GM18498 (cell line): ENCODE results near the gene HRH2.
A peak's percentile ranks its signal among the peaks of the same experiment; 100 is the strongest.
"Not testable (repeated sequence)": the region's sequence is repeated elsewhere in the genome, so short reads cannot be mapped to it uniquely, and the experiment has no call there.

Experiments used
- ATAC-seq: cut with Tn5 transposase; IDR thresholded peaks from one replicate; pipeline ENCODE4 v1.9.1; 2021; ENCODE audit warnings: mild to moderate bottlenecking, moderate library complexity; ENCODE audit not compliant: unreplicated experiment

The HRH2 gene

DNA sequence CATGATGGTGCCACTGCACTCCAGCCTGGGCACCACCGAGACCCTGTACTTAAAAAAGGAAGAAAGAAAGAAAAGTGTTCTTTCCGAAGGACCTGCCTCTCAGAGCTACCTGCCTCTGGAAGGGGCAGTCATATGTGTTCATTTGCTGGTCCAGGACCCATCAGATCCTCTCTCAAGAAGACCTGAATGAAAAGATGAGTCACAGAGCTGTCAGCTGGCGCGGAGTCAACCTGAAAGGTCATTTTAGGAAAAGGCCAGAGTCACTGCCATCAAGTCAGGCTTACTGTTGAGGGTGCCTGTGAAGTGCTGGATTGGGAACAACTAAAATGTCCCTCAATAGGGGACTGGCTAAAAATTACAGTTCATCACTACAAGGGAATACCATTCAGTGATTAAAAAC, 14.9 kb upstream of the HRH2 start:
- no peak for ATAC-seq

- ATAC-seq, result no peak
Observed at GRCh38 chr5:175646251-175646650, 11.6 kb upstream of the HRH2 start.

GRCh38 chr5:175649967-175650366, 7.9 kb upstream of the HRH2 start:
- no peak for ATAC-seq

GRCh38 chr5:175650430-175651205, 7.3 kb upstream of the HRH2 start:
- not testable (repeated sequence) for ATAC-seq

DNA sequence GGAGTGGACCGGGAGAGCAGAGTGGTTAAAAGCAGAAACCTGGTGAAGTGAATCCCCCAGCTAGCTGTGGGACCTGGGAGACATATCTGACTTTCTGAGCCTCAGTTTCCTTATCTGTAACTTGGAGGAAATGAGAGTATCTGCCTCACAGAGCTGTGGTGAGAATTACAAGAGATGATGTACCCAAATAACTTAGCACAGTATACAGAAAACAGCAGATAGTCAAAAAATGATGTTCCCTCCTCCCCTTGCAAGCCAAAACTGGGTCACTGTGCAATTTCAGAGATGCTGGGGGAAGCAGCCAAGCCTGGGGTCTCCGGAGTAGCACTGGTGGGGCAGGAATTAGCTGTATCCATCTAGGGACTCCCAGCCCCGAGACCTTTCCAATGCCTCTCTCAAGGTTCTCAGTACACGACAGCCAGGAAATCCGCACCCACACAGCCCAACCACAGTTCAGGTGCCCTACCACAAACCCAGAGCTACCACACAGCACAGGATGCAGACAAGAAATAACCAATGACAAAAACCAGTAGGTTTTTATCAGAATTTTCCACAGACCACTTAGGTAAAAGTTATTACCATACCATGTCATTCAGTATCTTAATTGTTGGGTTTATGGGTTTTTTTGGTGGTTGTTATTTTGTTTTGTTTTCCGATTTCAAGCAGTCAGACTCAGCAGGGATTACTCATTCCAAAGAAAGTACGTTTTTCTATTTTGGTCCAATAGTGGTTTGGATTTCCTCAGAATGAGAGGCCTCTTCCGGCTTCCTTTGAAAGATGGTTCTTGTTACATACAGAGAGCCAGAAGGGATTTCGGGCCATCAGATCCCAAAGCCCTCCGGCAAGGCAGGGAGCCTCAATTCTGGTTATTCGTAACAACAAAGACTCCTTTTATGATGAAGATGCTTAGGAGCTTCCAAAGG, 4.9 kb upstream of the HRH2 start:
- ATAC-seq, result peak; percentile 52

DNA sequence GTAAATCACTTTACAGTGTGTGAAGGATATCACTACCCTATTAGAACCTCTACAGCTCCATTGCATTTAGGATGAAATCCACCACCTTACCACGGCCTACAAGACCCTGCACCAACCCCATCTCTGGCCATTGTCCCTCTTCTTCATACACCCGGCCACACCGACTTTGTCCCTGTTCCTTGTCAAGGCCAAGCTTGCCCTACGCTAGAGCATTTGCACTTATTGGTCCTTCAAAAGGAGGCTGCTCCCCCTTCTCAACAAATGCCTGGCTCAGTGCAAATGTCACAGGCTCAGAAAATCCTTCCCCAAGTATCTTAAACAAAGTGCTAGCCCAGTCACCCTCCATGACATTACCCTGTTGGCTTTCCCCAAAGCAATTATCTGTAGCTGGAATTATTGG, 4.1 kb upstream of the HRH2 start:
- ATAC-seq, result no peak

DNA sequence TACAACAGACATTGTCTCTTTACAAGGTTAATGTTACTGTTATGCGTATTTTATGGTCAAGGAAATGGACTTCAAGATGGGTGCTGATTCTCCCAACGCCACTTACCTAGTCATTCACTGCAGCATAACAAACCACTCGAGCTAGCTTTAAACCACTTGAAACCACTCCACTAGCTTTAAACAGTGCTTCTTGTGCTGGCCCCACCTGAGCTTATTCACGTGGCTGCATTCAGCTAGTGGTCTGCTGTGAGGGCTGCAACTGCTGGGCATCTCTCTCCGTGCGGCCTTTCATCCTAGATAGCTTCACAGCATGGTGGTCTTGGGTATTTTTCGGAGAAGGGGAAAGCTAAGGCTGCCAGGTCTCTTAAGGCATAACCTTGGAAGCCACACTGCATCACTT, 3.5 kb upstream of the HRH2 start:
- ATAC-seq, result no peak

DNA sequence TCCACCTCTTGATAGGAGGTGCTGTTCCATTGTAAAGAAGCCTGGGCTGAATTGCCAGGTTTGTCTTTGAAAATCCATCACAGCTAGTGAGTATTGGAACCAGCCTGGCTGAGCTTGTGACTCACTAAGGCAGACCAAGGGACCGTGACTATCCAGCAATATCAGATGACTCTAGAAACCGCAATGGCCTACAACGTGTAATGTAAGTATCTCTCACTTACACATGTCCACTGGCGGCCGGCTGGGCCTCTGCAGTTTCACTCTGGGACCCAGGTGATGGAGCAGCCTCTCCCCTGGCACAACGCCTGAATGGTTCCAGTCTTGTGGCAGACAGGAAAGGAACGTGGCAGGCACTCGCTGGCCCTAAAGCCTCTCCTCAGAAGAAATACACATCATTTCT, 3.1 kb upstream of the HRH2 start:
- ATAC-seq, result no peak

DNA sequence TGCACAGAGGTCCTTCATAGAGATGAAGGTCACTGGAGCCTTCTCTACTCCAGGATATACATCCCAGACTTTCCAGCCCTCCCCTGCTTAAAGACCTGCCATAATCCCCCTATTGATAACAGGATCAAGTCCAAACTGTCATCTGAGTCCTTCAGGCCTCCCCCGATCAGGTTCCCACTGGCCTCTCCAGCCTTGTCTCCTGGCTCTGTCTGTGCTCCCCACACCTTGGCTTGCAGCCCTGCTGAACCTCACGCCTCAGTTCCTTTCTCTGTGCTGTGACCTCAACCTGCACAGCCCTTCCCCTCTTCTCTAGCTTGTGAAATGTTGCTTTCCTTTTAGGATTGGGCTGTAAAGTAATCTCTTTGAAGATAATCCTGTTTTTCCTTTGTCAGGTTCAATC, 2.5 kb upstream of the HRH2 start:
- ATAC-seq, result no peak

DNA sequence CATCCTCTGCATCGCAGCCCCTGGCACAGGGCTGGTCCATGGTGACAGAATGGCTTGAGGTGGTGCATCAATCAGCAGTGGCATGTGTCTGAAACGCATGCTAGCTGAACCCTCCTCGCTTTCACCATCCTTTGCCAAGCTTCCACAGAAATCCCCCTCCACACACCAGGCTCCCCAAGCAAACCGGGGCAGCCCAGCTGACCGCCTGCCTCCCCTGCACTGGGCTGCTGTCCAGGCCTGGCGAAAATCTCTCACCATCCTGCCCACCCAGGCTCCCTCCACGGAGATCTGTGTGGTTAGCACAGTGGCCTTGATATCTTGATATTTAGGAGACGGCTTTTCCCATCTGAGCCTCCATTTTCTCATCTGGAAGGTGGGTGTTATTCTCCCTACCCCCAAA, 905 bp upstream of the HRH2 start:
- ATAC-seq, result no peak

GRCh38 chr5:175658299-175659145, 651 bp downstream of the HRH2 start:
- no peak for ATAC-seq

DNA sequence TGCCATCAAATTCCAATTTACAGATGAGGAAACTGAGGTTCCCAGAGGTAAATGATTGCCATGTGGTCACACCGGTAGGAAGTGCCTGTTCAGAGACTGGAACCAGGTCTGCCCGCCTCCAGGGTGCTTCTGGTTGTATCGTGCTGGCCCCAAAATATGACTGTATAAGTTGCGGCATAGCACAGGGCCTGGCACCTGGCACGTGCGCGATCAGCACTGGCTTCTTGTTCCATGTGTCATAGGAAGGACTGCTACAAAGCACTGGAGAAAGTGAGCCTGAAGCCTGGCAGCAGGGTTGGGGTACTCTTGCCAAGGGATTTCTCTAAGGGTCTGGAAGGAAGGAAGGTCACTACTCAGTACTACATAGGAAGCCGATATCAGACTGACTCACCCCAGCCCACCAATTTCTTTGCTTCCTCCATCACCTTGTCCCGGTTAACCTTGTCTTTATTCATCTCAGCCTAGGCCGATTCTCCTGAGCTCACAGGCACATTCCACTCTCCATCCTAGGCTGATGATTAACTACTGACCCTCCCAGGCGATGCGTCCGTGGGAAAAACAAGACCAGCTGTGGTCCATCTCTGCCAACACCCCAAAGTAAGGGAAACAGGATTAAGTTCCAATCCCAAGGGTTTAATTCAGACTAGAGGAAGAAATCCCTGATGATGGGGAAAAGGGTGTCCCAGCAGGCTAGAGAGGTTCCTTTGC, 1.8 kb downstream of the HRH2 start:
- no peak for ATAC-seq

DNA sequence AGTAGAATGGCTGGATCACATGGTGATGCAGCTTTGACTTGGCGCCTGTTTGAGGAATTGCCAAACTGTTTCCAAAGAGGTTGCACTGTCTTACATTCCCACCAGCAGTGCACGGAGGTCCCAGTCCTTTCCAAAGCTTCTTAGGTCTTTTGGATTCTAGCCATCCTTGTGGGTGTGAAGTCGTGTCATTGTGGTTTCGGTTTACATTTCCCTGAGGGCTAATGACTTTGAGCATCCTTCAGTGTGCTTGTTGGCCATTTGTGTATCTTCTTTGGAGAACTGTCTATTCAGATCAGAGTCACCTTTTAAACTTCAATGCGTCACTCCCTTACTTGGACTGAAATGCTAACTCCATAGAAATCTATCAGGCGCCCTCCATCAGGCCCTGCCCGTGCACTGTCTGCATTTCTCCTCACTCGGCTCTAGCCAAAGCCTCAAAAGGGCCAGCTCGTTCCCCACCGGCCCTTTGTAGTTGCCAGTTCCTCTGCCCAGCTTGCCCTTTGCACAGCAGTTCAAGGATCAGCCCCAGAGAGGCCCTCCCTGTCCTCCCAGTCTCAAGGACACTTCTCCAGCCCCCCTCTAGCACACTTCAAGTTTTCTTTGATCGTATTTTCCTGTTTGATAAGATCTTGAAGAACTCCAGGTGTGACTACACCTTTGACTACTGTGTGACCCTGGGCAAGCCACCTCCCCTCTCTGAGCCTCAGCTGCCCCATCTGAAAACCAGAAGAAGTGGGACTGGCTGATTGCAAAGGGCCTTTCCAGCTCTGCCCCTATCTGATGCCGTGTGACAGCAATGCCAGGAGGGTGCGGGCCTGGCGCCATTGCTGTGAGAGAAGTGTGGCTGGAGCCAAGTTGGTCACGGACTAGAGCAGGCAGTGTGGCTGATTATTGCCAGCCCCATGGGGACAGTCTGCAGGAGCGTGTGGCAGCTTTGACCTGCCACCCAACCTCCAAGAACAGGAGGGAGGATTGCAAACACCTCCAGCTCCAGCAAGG, 5.6 kb downstream of the HRH2 start:
- ATAC-seq, result no peak

DNA sequence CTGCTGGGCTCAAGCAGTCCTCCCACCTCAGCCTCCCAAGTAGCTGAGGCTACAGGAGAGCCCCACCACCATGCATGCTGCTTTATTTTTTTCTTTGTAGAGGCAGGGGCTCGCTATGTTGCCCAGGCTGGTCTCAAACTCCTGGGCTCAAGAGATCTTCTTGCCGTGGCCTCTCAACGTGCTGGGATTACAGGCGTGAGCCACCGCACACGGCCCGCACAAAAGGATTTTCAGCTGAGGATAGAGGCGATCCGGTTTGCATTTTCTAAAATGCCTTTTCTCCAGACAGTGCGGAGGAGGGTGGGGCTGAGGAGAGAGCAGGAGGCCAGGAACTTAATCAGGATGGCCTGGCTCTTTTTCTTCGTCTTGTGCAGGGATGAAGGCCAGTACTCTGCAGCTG, 6.9 kb downstream of the HRH2 start:
- ATAC-seq, result no peak

DNA sequence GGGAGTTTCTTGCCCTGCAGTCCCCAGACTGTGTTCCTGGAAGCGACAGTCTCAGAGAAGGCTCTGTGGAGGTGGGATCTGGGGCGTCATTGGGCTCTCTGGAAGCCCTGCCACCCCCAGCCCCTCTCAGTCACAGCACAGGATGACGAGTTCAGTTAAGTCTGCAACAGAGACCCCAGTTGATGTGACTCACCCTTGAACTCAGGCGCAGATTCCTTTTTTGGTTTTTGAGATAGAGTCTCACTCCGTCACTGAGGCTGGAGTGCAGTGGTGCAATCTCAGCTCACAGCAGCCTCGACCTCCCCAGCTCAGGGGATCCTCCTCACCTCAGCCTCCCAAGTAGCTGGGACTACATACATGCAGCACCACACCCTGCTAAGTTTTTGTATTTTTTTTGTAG, 8.3 kb downstream of the HRH2 start:
- ATAC-seq, result no peak

DNA sequence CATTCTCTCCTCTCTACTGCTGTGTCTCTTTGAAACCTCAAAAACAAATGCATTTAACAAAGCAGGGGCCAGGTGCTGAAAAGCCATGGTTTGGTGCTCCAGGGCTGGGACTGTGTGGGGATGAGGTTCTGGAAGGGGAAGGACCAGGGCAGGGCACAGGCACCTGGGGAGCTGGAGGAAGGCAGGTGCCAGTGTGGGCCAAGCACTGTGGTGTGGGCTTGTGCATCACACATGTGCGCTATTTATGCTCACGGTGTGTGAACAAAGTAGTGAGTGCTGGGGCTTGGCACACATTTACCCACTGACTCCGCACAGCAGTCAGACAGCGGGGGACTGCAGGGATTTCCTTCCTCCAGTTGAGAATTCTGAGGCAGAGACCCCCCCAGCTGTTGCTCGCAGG, 10.1 kb downstream of the HRH2 start:
- no peak for ATAC-seq

GRCh38 chr5:175670372-175670771, 12.5 kb downstream of the HRH2 start:
- no peak for ATAC-seq

GRCh38 chr5:175671013-175671412, 13.1 kb downstream of the HRH2 start:
- ATAC-seq, result no peak

- ATAC-seq, result no peak
Observed at GRCh38 chr5:175672976-175673648, 15.2 kb downstream of the HRH2 start.
